ENCODE data around the gene ST3GAL6. TPM values are rescaled to one million over a fixed set of nuclear protein-coding genes. Genes with fewer than 3 reads are reported as not detected.
"Not testable (repeated sequence)": the region's sequence is repeated elsewhere in the genome, so short reads cannot be mapped to it uniquely, and the experiment has no call there.

ST3GAL6 gene
- polyA plus RNA-seq, 3 donors = 3.3 to 13.1 (median 9.9) TPM

GRCh38 chr3:98821063-98821462, 57.9 kb downstream of the ST3GAL6 start:
- WGBS, 3 donors = 76 to 84% (median 82%) methylated on average over 3 of the region's 3 CpGs
- no peak overlapping the region for H3K27ac ChIP-seq (ENCODE audit: low read depth, low read length)

GRCh38 chr3:98823791-98824190, 60.7 kb downstream of the ST3GAL6 start:
- no peak overlapping the region for H3K27ac ChIP-seq (ENCODE audit: low read depth, low read length)
- 96 to 97% (median 96%) methylated on average over 4 of the region's 4 CpGs for WGBS, 3 donors

GRCh38 chr3:98824256-98824655, 61.1 kb downstream of the ST3GAL6 start:
- WGBS, 3 donors = 96 to 98% (median 98%) methylated on average over 6 of the region's 6 CpGs
- H3K27ac ChIP-seq (ENCODE audit: low read depth, low read length) = no peak overlapping the region

GRCh38 chr3:98826126-98826525, 63.0 kb downstream of the ST3GAL6 start:
- 76 to 89% (median 85%) methylated on average over 3 of the region's 3 CpGs for WGBS, 3 donors
- H3K27ac ChIP-seq (ENCODE audit: low read depth, low read length) = no peak overlapping the region

- WGBS, 3 donors = 12 to 66% (median 63%) methylated on average over 1 of the region's 1 CpG
- no peak overlapping the region for H3K27ac ChIP-seq (ENCODE audit: low read depth, low read length)
These were observed 64.2 kb downstream of the ST3GAL6 start for GRCh38 chr3:98827221-98827920.

GRCh38 chr3:98829246-98829832, 66.2 kb downstream of the ST3GAL6 start:
- H3K27ac ChIP-seq (ENCODE audit: low read depth, low read length) = no peak overlapping the region
- WGBS, 3 donors = 90 to 100% (median 100%) methylated on average over 1 of the region's 1 CpG

GRCh38 chr3:98831060-98831459, 67.9 kb downstream of the ST3GAL6 start:
- not testable (repeated sequence) for H3K27ac ChIP-seq (ENCODE audit: low read depth, low read length)
- 92 to 98% (median 95%) methylated on average over 5 of the region's 5 CpGs for WGBS, 3 donors

- WGBS, 3 donors = 86 to 95% (median 90%) methylated on average over 3 of the region's 3 CpGs
These were observed 76.7 kb downstream of the ST3GAL6 start for GRCh38 chr3:98839846-98840245.

GRCh38 chr3:98843266-98843959, 80.3 kb downstream of the ST3GAL6 start:
- WGBS, 3 donors = 63 to 81% (median 64%) methylated on average over 7 of the region's 7 CpGs
- H3K27ac ChIP-seq (ENCODE audit: low read depth, low read length) = no peak overlapping the region

More at GRCh38 chr3:98839846-98840245, 76.7 kb downstream of the ST3GAL6 start:
- H3K27ac ChIP-seq (ENCODE audit: low read depth, low read length) = no peak overlapping the region

Other genes starting within 250 kb of the ST3GAL6 start
- gene CLDND1, start 240.4 kb upstream of the ST3GAL6 start, polyA plus RNA-seq = 10 to 100 TPM; 23.0 to 62.4 (median 60.4) TPM
- under 1 TPM in 2 of 3 donors, not detected in 1; 0.25 to 0.30 TPM for gene GPR15, start 231.4 kb upstream of the ST3GAL6 start, polyA plus RNA-seq
- gene CPOX, start 169.7 kb upstream of the ST3GAL6 start, polyA plus RNA-seq = 1 to 10 TPM; 6.0 to 7.7 (median 7.2) TPM
- 1 to 10 TPM; 2.8 to 7.8 (median 6.0) TPM for gene DCBLD2, start 138.4 kb downstream of the ST3GAL6 start, polyA plus RNA-seq